Smooth muscle cell (in vitro differentiated cells): Measurements from ENCODE around the gene USP38. TPM values are rescaled to one million over a fixed set of nuclear protein-coding genes. Genes with fewer than 3 reads are reported as not detected.
"Not testable (repeated sequence)": the region's sequence is repeated elsewhere in the genome, so short reads cannot be mapped to it uniquely, and the experiment has no call there.

Experiments used
- DNase-seq: peaks from one replicate; lab custom pipeline; 2025; ENCODE audit not compliant: unreplicated experiment; lab: John Stamatoyannopoulos, UW
- H2AFZ ChIP-seq: fragments of 200-600 bp; sonication (generic); 2 replicates; pipeline ENCODE4 v1.6.0; 2016; ENCODE audit warnings: antibody characterized with exemption, low read depth, mild to moderate bottlenecking
- H3F3A ChIP-seq: fragments of 200-600 bp; sonication (generic); 2 replicates; pipeline ENCODE4 v1.6.0; 2017; ENCODE audit warnings: antibody characterized with exemption, low read depth
- H3K27ac ChIP-seq: fragments of 200-600 bp; sonication (generic); 2 replicates; pipeline ENCODE4 v1.5.1; 2016; ENCODE audit warnings: low read depth, mild to moderate bottlenecking
- H3K27me3 ChIP-seq: fragments of 200-600 bp; sonication (generic); 2 replicates; pipeline ENCODE4 v1.6.1; 2016; ENCODE audit warnings: low read depth, mild to moderate bottlenecking
- H3K36me3 ChIP-seq: fragments of 200-600 bp; sonication (generic); 2 replicates; pipeline ENCODE4 v1.5.1; 2016; ENCODE audit warnings: low read depth
- H3K4me1 ChIP-seq: fragments of 200-600 bp; sonication (generic); 2 replicates; pipeline ENCODE4 v1.5.1; 2016; ENCODE audit warnings: low read depth
- H3K4me2 ChIP-seq: fragments of 200-600 bp; sonication (generic); 2 replicates; pipeline ENCODE4 v1.6.0; 2016; ENCODE audit warnings: mild to moderate bottlenecking
- H3K4me3 ChIP-seq: fragments of 200-600 bp; sonication (generic); 2 replicates; pipeline ENCODE4 v1.5.1; 2016; ENCODE audit warnings: mild to moderate bottlenecking
- H3K79me2 ChIP-seq: fragments of 200-600 bp; sonication (generic); 2 replicates; pipeline ENCODE4 v1.6.0; 2016; ENCODE audit warnings: low read depth, mild to moderate bottlenecking
- H3K9ac ChIP-seq: fragments of 200-600 bp; sonication (generic); 2 replicates; pipeline ENCODE4 v1.6.0; 2016; ENCODE audit warnings: low read depth
- H3K9me3 ChIP-seq: fragments of 200-600 bp; sonication (generic); replicated peaks from 2 replicates; pipeline ENCODE4 v1.5.1; 2016; ENCODE audit warnings: low read depth
- H4K20me1 ChIP-seq: fragments of 200-600 bp; sonication (generic); 2 replicates; pipeline ENCODE4 v1.6.0; 2016; ENCODE audit warnings: low read depth
- CTCF ChIP-seq: fragments of 200-600 bp; sonication (generic); IDR thresholded peaks from 2 replicates; pipeline ENCODE4 v1.5.1; 2017; ENCODE audit warnings: borderline replicate concordance, mild to moderate bottlenecking, antibody characterized with exemption; ENCODE audit not compliant: insufficient read depth, poor library complexity, severe bottlenecking
- WGBS: methylation state at CpG from one replicate; pipeline ENCODE4 v1.1.7; 2016; ENCODE audit warnings: low lambda C conversion rate; 5-methylcytosine and 5-hydroxymethylcytosine counted together
- polyA plus RNA-seq: library from polyadenylated mRNA; unstranded; fragments of >200 nt; fragmentation: Nextera tagmentation; extraction: Ambion mirVana; gene quantifications from 2 replicates; pipeline ENCODE4 v1.2.1, GENCODE V29; 2016
- total RNA-seq: library from RNA; depleted of rRNA; stranded (reverse); fragments of >200 nt; gene quantifications from 2 replicates; pipeline ENCODE4 v1.2.3, GENCODE V29; 2014

USP38 gene
- total and polyA plus RNA-seq, 2 experiments from 2014 or later: 8.3 to 23.0 TPM

GRCh38 chr4:143256456-143256855 lies 71.7 kb downstream of the USP38 start:
- no peaks in the 10 kb centered on the region for H4K20me1 ChIP-seq
- no peak for TF ChIP-seq CTCF
- no peak overlapping the region for H3K4me2 ChIP-seq
- H3F3A ChIP-seq: no peaks in the 10 kb centered on the region
- no peaks in the 10 kb centered on the region for H3K9me3 ChIP-seq
- H2AFZ ChIP-seq: no peak overlapping the region
- H3K27me3 ChIP-seq: no peaks in the 10 kb centered on the region
- no peak overlapping the region for H3K9ac ChIP-seq
- 96% methylated on average over 2 of the region's 2 CpGs for WGBS
- H3K79me2 ChIP-seq: no peaks in the 10 kb centered on the region
- no peaks in the 10 kb centered on the region for H3K36me3 ChIP-seq
- no peak for DNase-seq
- no peak overlapping the region for H3K27ac ChIP-seq
- no peaks in the 10 kb centered on the region for H3K4me1 ChIP-seq
- no peak overlapping the region for H3K4me3 ChIP-seq

- Histone ChIP-seq H3K9ac (no peak overlapping the region), H3K4me2 (no peak overlapping the region), H3F3A (no peaks in the 10 kb centered on the region), H3K9me3 (no peaks in the 10 kb centered on the region), H2AFZ (no peak overlapping the region), H3K27ac (no peak overlapping the region), H3K4me1 (no peaks in the 10 kb centered on the region), H3K27me3 (no peaks in the 10 kb centered on the region), H3K79me2 (no peaks in the 10 kb centered on the region), H3K36me3 (no peaks in the 10 kb centered on the region), H4K20me1 (no peaks in the 10 kb centered on the region), H3K4me3 (no peak overlapping the region)
- TF ChIP-seq CTCF: no peak
- no peak for DNase-seq
Measured at GRCh38 chr4:143257356-143257755, 72.6 kb downstream of the USP38 start.

- no peaks in the 10 kb centered on the region for H3K27me3 ChIP-seq
- no peak overlapping the region for H2AFZ ChIP-seq
- 53% methylated on average over 3 of the region's 3 CpGs for WGBS
- no peaks in the 10 kb centered on the region for H3F3A ChIP-seq
- no peaks in the 10 kb centered on the region for H3K4me1 ChIP-seq
- no peak overlapping the region for H3K9ac ChIP-seq
- no peak overlapping the region for H3K27ac ChIP-seq
- no peaks in the 10 kb centered on the region for H3K36me3 ChIP-seq
- H3K79me2 ChIP-seq: no peaks in the 10 kb centered on the region
- TF ChIP-seq CTCF: no peak
- no peak for DNase-seq
- H4K20me1 ChIP-seq: no peaks in the 10 kb centered on the region
- H3K4me3 ChIP-seq: no peak overlapping the region
- H3K9me3 ChIP-seq: no peaks in the 10 kb centered on the region
- no peak overlapping the region for H3K4me2 ChIP-seq
Measured at GRCh38 chr4:143260750-143261149, 76.0 kb downstream of the USP38 start.

- no peaks in the 10 kb centered on the region for H3K27me3 ChIP-seq
- 30% methylated on average over 1 of the region's 1 CpG for WGBS
- H3K27ac ChIP-seq: no peak overlapping the region
- H3K9me3 ChIP-seq: no peaks in the 10 kb centered on the region
- H3K79me2 ChIP-seq: no peaks in the 10 kb centered on the region
- H3K36me3 ChIP-seq: no peaks in the 10 kb centered on the region
- no peak overlapping the region for H3K4me3 ChIP-seq
- no peak overlapping the region for H3K9ac ChIP-seq
- H3K4me2 ChIP-seq: no peak overlapping the region
- TF ChIP-seq CTCF: no peak
- H4K20me1 ChIP-seq: no peaks in the 10 kb centered on the region
- no peaks in the 10 kb centered on the region for H3K4me1 ChIP-seq
- H3F3A ChIP-seq: no peaks in the 10 kb centered on the region
- no peak for DNase-seq
- no peak overlapping the region for H2AFZ ChIP-seq
Measured at GRCh38 chr4:143262838-143263237, 78.1 kb downstream of the USP38 start.

GRCh38 chr4:143267690-143268089 lies 83.0 kb downstream of the USP38 start:
- H3K4me1 ChIP-seq, H4K20me1 ChIP-seq, H3K9ac ChIP-seq, H3F3A ChIP-seq, DNase-seq, H3K27ac ChIP-seq, H2AFZ ChIP-seq, H3K36me3 ChIP-seq, H3K27me3 ChIP-seq, H3K4me2 ChIP-seq, H3K9me3 ChIP-seq, H3K4me3 ChIP-seq, H3K79me2 ChIP-seq: not testable (repeated sequence)
- WGBS: 98% methylated on average over 2 of the region's 2 CpGs
